Heart left ventricle (tissue), 16 donors: Measurements from ENCODE around the gene RET. TPM values are rescaled to one million over a fixed set of nuclear protein-coding genes. Genes with fewer than 3 reads are reported as not detected.

Source experiments
- ATAC-seq, 4 donors: fragments of 200-7000 bp; cut with Tn5 transposase; one replicate each; pipeline ENCODE4 v1.9.1; 2020 to 2022; ENCODE audit warnings: moderate library complexity in 4 of 4, mild to moderate bottlenecking in 3 of 4, moderate number of reproducible peaks in 1 of 4
- DNase-seq, 5 donors: peaks; one replicate each; pipeline ENCODE4 v3.0.0-alpha.2; 2020
- H3K27ac ChIP-seq, 12 donors: fragments of 200-600 bp; sonication (generic) in 4 of 12; one replicate each; pipeline versions ENCODE4 v1.5.0 to v1.8.0; 2016 to 2022; ENCODE audit warnings: mild to moderate bottlenecking in 2 of 12
- H3K27me3 ChIP-seq, 9 donors: fragments of 200-600 bp; sonication (generic) in 2 of 9; one replicate each; pipeline versions ENCODE4 v1.5.1 to v1.8.0; 2016 to 2022; ENCODE audit warnings: mild to moderate bottlenecking in 3 of 9
- H3K36me3 ChIP-seq, 9 donors: fragments of 200-600 bp; sonication (generic) in 2 of 9; one replicate each; pipeline versions ENCODE4 v1.5.0 to v1.8.0; 2018 to 2022; ENCODE audit warnings: mild to moderate bottlenecking in 2 of 9
- H3K4me1 ChIP-seq, 12 donors: fragments of 200-600 bp; sonication (generic) in 4 of 12; one replicate each; pipeline versions ENCODE4 v1.5.0 to v1.8.0; 2016 to 2022; ENCODE audit warnings: mild to moderate bottlenecking in 3 of 12
- H3K4me3 ChIP-seq, 12 donors: fragments of 200-600 bp; sonication (generic) in 4 of 12; one replicate each; pipeline versions ENCODE4 v1.5.0 to v1.8.0; 2017 to 2022; ENCODE audit warnings: mild to moderate bottlenecking in 9 of 12, moderate library complexity in 4 of 12
- H3K9me3 ChIP-seq, 12 donors: fragments of 200-600 bp; sonication (generic) in 4 of 12; one replicate each; pipeline versions ENCODE4 v1.5.0 to v1.8.0; 2016 to 2022; ENCODE audit warnings: mild to moderate bottlenecking in 1 of 12
- CTCF ChIP-seq, 12 donors: fragments of 200-600 bp; sonication (generic) in 4 of 12; IDR thresholded peaks; one replicate each; pipeline versions ENCODE4 v1.5.0 to v1.8.0; 2018 to 2022; ENCODE audit warnings: antibody characterized with exemption in 12 of 12, mild to moderate bottlenecking in 5 of 12
- POLR2A ChIP-seq, 2 donors: fragments of 450-650 bp; IDR thresholded peaks; one replicate each; pipeline ENCODE4 v1.6.1; 2017; ENCODE audit warnings: antibody characterized with exemption in 2 of 2, mild to moderate bottlenecking in 2 of 2, moderate library complexity in 2 of 2
- WGBS, 4 donors: extraction: QIAGEN DNeasy Blood & Tissue Kit in 2 of 4; methylation state at CpG; one replicate each; pipeline versions ENCODE4 v1.1.5 to v1.1.7; 2013 to 2018; 5-methylcytosine and 5-hydroxymethylcytosine counted together
- intact Hi-C, 10 donors: fragments of 100-400 bp; cut with DNase I; formaldehyde crosslinking; loops; one replicate each; pipeline versions ENCODE4 v1.11.1 to v1.14.2; 2022
- polyA plus RNA-seq, 2 donors: library from polyadenylated mRNA; stranded (reverse); fragments of 200-250 nt; gene quantifications; one replicate each; pipeline ENCODE4 v1.2.3, GENCODE V29; 2013
- total RNA-seq, 9 donors: library from RNA; depleted of rRNA in 2 of 9; stranded (reverse); fragments of >200 nt in 2 of 9; fragmentation: NEBNext Ultra II Directional in 3 of 9; extraction: Animal tissue kit (Norgen Biotek cat#: 25700) in 3 of 9; gene quantifications; one replicate each; pipeline versions ENCODE4 v1.1.0 to v1.2.4, GENCODE V29; 2016 to 2023
- donor health status: ischemic (EF 13 %, LVEDD 7.1; RV severe dilation, severe dysfunction).
- donor health status: healthy with polysubstance abuse.
- donor health status: DM: no; HTN: yes; CAD: no.
- donor health status: DM: no; HTN: no; CAD: no.
- donor health status: ischemic (EF 25% LVEDD 6.9; RV normal size, moderate dysfunction).
- donor health status: ischemic (EF 25% LVEDD 5.7; RV mildly dilated, moderate dysfunction).
- donor health status: healthy.
- donor health status: DM: yes; HTN: yes; CAD: no.
- donor health status: ischemic (EF 35%, LVEDD 5.7; RV mildly dilated, moderate dysfunction).
- donor health status: nonischemic (EF 11% LVEDD 7.7; RV severe dilation, severe dysfunction).
- donor health status: DM: yes; HTN: yes; CAD: no.
- donor health status: PGD.
- donor health status: ischemic (EF 29% LVEDD 5.4; RV normal size, mild dysfunction).
- donor health status: nonischemic (EF 23%, LVEDD 6.1; RV moderate dilation, normal function).

The RET gene
- total and polyA plus RNA-seq, 11 donors, result 0.12 to 3.3 (median 0.66) TPM

- TF ChIP-seq CTCF (IDR thresholded peaks at IDR 0.05), result no peak
- no peak for TF ChIP-seq POLR2A (IDR thresholded peaks at IDR 0.05)
- Histone ChIP-seq H3K9me3 (no peaks in the 10 kb centered on the region), H3K4me3 (no peak overlapping the region), H3K4me1 (peaks cover 0 to 33% (median 0%) of the 10 kb centered on the region in 12 donors), H3K27ac (no peak overlapping the region), H3K27me3 (no peaks in the 10 kb centered on the region), H3K36me3 (peaks cover 0 to 57% (median 39%) of the 10 kb centered on the region in 9 donors)
- intact Hi-C loops, result no loop called here
- no peak for ATAC-seq
- DNase-seq, result no peak
- 87 to 97% (median 92%) methylated on average over 1 of the region's 1 CpG for WGBS, 4 donors
Observed at GRCh38 chr10:43162604-43163003, 85.7 kb downstream of the RET start.

- Histone ChIP-seq H3K27ac (no peak overlapping the region), H3K4me3 (no peak overlapping the region), H3K9me3 (no peaks in the 10 kb centered on the region), H3K36me3 (peaks cover 0 to 79% (median 52%) of the 10 kb centered on the region in 9 donors), H3K27me3 (no peaks in the 10 kb centered on the region), H3K4me1 (peaks cover 0 to 20% (median 0%) of the 10 kb centered on the region in 12 donors)
- TF ChIP-seq CTCF (IDR thresholded peaks at IDR 0.05), result no peak
- intact Hi-C loops, result no loop called here
- DNase-seq (no peak), ATAC-seq (no peak)
- WGBS, 4 donors, result 86 to 92% (median 88%) methylated on average over 6 of the region's 6 CpGs
Observed at GRCh38 chr10:43166207-43166879, 89.5 kb downstream of the RET start.

- H3K27me3 ChIP-seq, result no peaks in the 10 kb centered on the region
- peaks cover 0 to 18% (median 0%) of the 10 kb centered on the region in 12 donors for H3K4me1 ChIP-seq
- no peaks in the 10 kb centered on the region for H3K9me3 ChIP-seq
- ATAC-seq (no peak), DNase-seq (no peak)
- H3K4me3 ChIP-seq, result no peak overlapping the region
- TF ChIP-seq CTCF (IDR thresholded peaks at IDR 0.05), result no peak
- no peak for TF ChIP-seq POLR2A (IDR thresholded peaks at IDR 0.05)
- intact Hi-C loops, result no loop called here
- H3K36me3 ChIP-seq, result peaks cover 0 to 79% (median 52%) of the 10 kb centered on the region in 9 donors
- no peak overlapping the region for H3K27ac ChIP-seq
Observed at GRCh38 chr10:43166880-43167497, 90.1 kb downstream of the RET start.

- intact Hi-C loops, result no loop called here
- 70 to 97% (median 93%) methylated on average over 2 of the region's 2 CpGs for WGBS, 4 donors
- H3K27ac ChIP-seq, result no peak overlapping the region
- DNase-seq, result no peak
- no peak for ATAC-seq
- H3K9me3 ChIP-seq, result no peaks in the 10 kb centered on the region
- H3K4me1 ChIP-seq, result peaks cover 0 to 22% (median 0%) of the 10 kb centered on the region in 12 donors
- peaks cover 0 to 79% (median 52%) of the 10 kb centered on the region in 9 donors for H3K36me3 ChIP-seq
- TF ChIP-seq CTCF (IDR thresholded peaks at IDR 0.05) (no peak), POLR2A (IDR thresholded peaks at IDR 0.05) (no peak)
- H3K27me3 ChIP-seq, result no peaks in the 10 kb centered on the region
- H3K4me3 ChIP-seq, result no peak overlapping the region
Observed at GRCh38 chr10:43167498-43167889, 90.6 kb downstream of the RET start.
